Measurements from ENCODE around the gene SPRR5.

Gene SPRR5

GRCh38 chr1:152982076-152982475, 35.1 kb downstream of the SPRR5 start:
- H3K4me1 ChIP-seq (ENCODE audit: control insufficient read depth, insufficient read depth, low read length): no peaks in the 10 kb centered on the region
- no peak overlapping the region for H3K4me3 ChIP-seq (ENCODE audit: low read length)
- DNase-seq (ENCODE audit: low read depth, low spot score): no peak
- no peaks in the 10 kb centered on the region for H3K27me3 ChIP-seq (ENCODE audit: control insufficient read depth, insufficient read depth, low read length)
- no CpG with 5 or more reads among the region's 4 CpGs for WGBS (ENCODE audit: insufficient coverage, insufficient read length)
- H3K36me3 ChIP-seq (ENCODE audit: control insufficient read depth, insufficient read depth, low read length): no peaks in the 10 kb centered on the region
- H3K27ac ChIP-seq (ENCODE audit: low read length): no peak overlapping the region
- H3K9me3 ChIP-seq (ENCODE audit: control insufficient read depth, insufficient read depth, low read length): no peaks in the 10 kb centered on the region

- Histone ChIP-seq H3K27ac (ENCODE audit: low read length) (no peak overlapping the region), H3K4me3 (ENCODE audit: low read length) (no peak overlapping the region), H3K9me3 (ENCODE audit: control insufficient read depth, insufficient read depth, low read length) (no peaks in the 10 kb centered on the region), H3K27me3 (ENCODE audit: control insufficient read depth, insufficient read depth, low read length) (no peaks in the 10 kb centered on the region), H3K36me3 (ENCODE audit: control insufficient read depth, insufficient read depth, low read length) (no peaks in the 10 kb centered on the region), H3K4me1 (ENCODE audit: control insufficient read depth, insufficient read depth, low read length) (no peaks in the 10 kb centered on the region)
- DNase-seq (ENCODE audit: low read depth, low spot score): no peak
These were observed 36.2 kb downstream of the SPRR5 start for GRCh38 chr1:152983234-152983633.

- H3K36me3 ChIP-seq (ENCODE audit: control insufficient read depth, insufficient read depth, low read length): no peaks in the 10 kb centered on the region
- no peaks in the 10 kb centered on the region for H3K4me1 ChIP-seq (ENCODE audit: control insufficient read depth, insufficient read depth, low read length)
- DNase-seq (ENCODE audit: low read depth, low spot score): no peak
- no peaks in the 10 kb centered on the region for H3K27me3 ChIP-seq (ENCODE audit: control insufficient read depth, insufficient read depth, low read length)
- H3K9me3 ChIP-seq (ENCODE audit: control insufficient read depth, insufficient read depth, low read length): no peaks in the 10 kb centered on the region
- no CpG with 5 or more reads among the region's 3 CpGs for WGBS (ENCODE audit: insufficient coverage, insufficient read length)
- H3K4me3 ChIP-seq (ENCODE audit: low read length): no peak within 1 kb of the TSS
- no peak within 1 kb of the TSS for H3K27ac ChIP-seq (ENCODE audit: low read length)
These were observed 36.7 kb downstream of the SPRR5 start, which contains the start of gene SPRR1A for GRCh38 chr1:152983743-152984142. Gene SPRR1A (plus strand): TSS chr1:152984081. CDS start chr1:152985231, 1,150 bp downstream.

GRCh38 chr1:152986578-152986977, 39.6 kb downstream of the SPRR5 start:
- DNase-seq (ENCODE audit: low read depth, low spot score): no peak
- H3K4me1 ChIP-seq (ENCODE audit: control insufficient read depth, insufficient read depth, low read length): no peaks in the 10 kb centered on the region
- no CpG with 5 or more reads among the region's 2 CpGs for WGBS (ENCODE audit: insufficient coverage, insufficient read length)

GRCh38 chr1:152993186-152993585, 46.2 kb downstream of the SPRR5 start:
- Histone ChIP-seq H3K27ac (ENCODE audit: low read length) (no peak overlapping the region), H3K9me3 (ENCODE audit: control insufficient read depth, insufficient read depth, low read length) (no peaks in the 10 kb centered on the region), H3K4me3 (ENCODE audit: low read length) (no peak overlapping the region), H3K27me3 (ENCODE audit: control insufficient read depth, insufficient read depth, low read length) (no peaks in the 10 kb centered on the region), H3K36me3 (ENCODE audit: control insufficient read depth, insufficient read depth, low read length) (no peaks in the 10 kb centered on the region), H3K4me1 (ENCODE audit: control insufficient read depth, insufficient read depth, low read length) (peaks cover 1% of the 10 kb centered on the region; the same call in 1 of the 2 replicates)
- no CpG with 5 or more reads among the region's 6 CpGs for WGBS (ENCODE audit: insufficient coverage, insufficient read length)
- DNase-seq (ENCODE audit: low read depth, low spot score): no peak

More at GRCh38 chr1:152986578-152986977, 39.6 kb downstream of the SPRR5 start:
- Histone ChIP-seq H3K9me3 (ENCODE audit: control insufficient read depth, insufficient read depth, low read length) (no peaks in the 10 kb centered on the region), H3K27me3 (ENCODE audit: control insufficient read depth, insufficient read depth, low read length) (no peaks in the 10 kb centered on the region), H3K36me3 (ENCODE audit: control insufficient read depth, insufficient read depth, low read length) (no peaks in the 10 kb centered on the region), H3K4me3 (ENCODE audit: low read length) (no peak overlapping the region), H3K27ac (ENCODE audit: low read length) (no peak overlapping the region)

GRCh38 chr1:152995842-152996241, 48.8 kb downstream of the SPRR5 start:
- Histone ChIP-seq H3K27me3 (ENCODE audit: control insufficient read depth, insufficient read depth, low read length) (no peaks in the 10 kb centered on the region), H3K4me3 (ENCODE audit: low read length) (no peak overlapping the region), H3K9me3 (ENCODE audit: control insufficient read depth, insufficient read depth, low read length) (no peaks in the 10 kb centered on the region), H3K36me3 (ENCODE audit: control insufficient read depth, insufficient read depth, low read length) (no peaks in the 10 kb centered on the region), H3K4me1 (ENCODE audit: control insufficient read depth, insufficient read depth, low read length) (peaks cover 1% of the 10 kb centered on the region; the same call in 1 of the 2 replicates), H3K27ac (ENCODE audit: low read length) (no peak overlapping the region)
- no CpG with 5 or more reads among the region's 1 CpG for WGBS (ENCODE audit: insufficient coverage, insufficient read length)
- DNase-seq (ENCODE audit: low read depth, low spot score): no peak

GRCh38 chr1:152996633-152997400, 49.8 kb downstream of the SPRR5 start:
- Histone ChIP-seq H3K9me3 (ENCODE audit: control insufficient read depth, insufficient read depth, low read length) (no peaks in the 10 kb centered on the region), H3K4me3 (ENCODE audit: low read length) (no peak overlapping the region), H3K27ac (ENCODE audit: low read length) (no peak overlapping the region), H3K4me1 (ENCODE audit: control insufficient read depth, insufficient read depth, low read length) (peaks cover 1% of the 10 kb centered on the region; the same call in 1 of the 2 replicates), H3K36me3 (ENCODE audit: control insufficient read depth, insufficient read depth, low read length) (no peaks in the 10 kb centered on the region), H3K27me3 (ENCODE audit: control insufficient read depth, insufficient read depth, low read length) (no peaks in the 10 kb centered on the region)
- no CpG with 5 or more reads among the region's 5 CpGs for WGBS (ENCODE audit: insufficient coverage, insufficient read length)
- DNase-seq (ENCODE audit: low read depth, low spot score): no peak

- H3K27ac ChIP-seq (ENCODE audit: low read length): no peak overlapping the region
- no CpG with 5 or more reads among the region's 7 CpGs for WGBS (ENCODE audit: insufficient coverage, insufficient read length)
- no peaks in the 10 kb centered on the region for H3K9me3 ChIP-seq (ENCODE audit: control insufficient read depth, insufficient read depth, low read length)
- H3K36me3 ChIP-seq (ENCODE audit: control insufficient read depth, insufficient read depth, low read length): no peaks in the 10 kb centered on the region
- no peaks in the 10 kb centered on the region for H3K27me3 ChIP-seq (ENCODE audit: control insufficient read depth, insufficient read depth, low read length)
- H3K4me1 ChIP-seq (ENCODE audit: control insufficient read depth, insufficient read depth, low read length): peaks cover 1% of the 10 kb centered on the region; the same call in 1 of the 2 replicates
- no peak overlapping the region for H3K4me3 ChIP-seq (ENCODE audit: low read length)
- DNase-seq (ENCODE audit: low read depth, low spot score): no peak
These were observed 50.9 kb downstream of the SPRR5 start for GRCh38 chr1:152997901-152998300.

GRCh38 chr1:152998476-152998875, 51.5 kb downstream of the SPRR5 start:
- Histone ChIP-seq H3K4me3 (ENCODE audit: low read length) (no peak overlapping the region), H3K9me3 (ENCODE audit: control insufficient read depth, insufficient read depth, low read length) (no peaks in the 10 kb centered on the region), H3K36me3 (ENCODE audit: control insufficient read depth, insufficient read depth, low read length) (no peaks in the 10 kb centered on the region), H3K27me3 (ENCODE audit: control insufficient read depth, insufficient read depth, low read length) (no peaks in the 10 kb centered on the region), H3K4me1 (ENCODE audit: control insufficient read depth, insufficient read depth, low read length) (0 out of 2 replicates have a peak, but pooled peaks cover 1% of the 10 kb centered on the region), H3K27ac (ENCODE audit: low read length) (no peak overlapping the region)
- no CpG with 5 or more reads among the region's 4 CpGs for WGBS (ENCODE audit: insufficient coverage, insufficient read length)
- no peak for DNase-seq (ENCODE audit: low read depth, low spot score)
